SH-SY5Y (cell line): ENCODE data around the gene DNPEP.

Experiments used
- GATA2 ChIP-seq: IDR thresholded peaks from 2 replicates; pipeline ENCODE4 v1.6.1; 2011; ENCODE audit warnings: mild to moderate bottlenecking, low read depth, low read length
- GATA3 ChIP-seq: IDR thresholded peaks from 2 replicates; pipeline ENCODE4 v1.6.1; 2011; ENCODE audit warnings: low read depth, mild to moderate bottlenecking, low read length, moderate library complexity

- no peak for TF ChIP-seq GATA2
- TF ChIP-seq GATA3: no peak
Observed at GRCh38 chr2:219415580-219416234, 28.0 kb upstream of the DNPEP start.
